Measurements from ENCODE around the gene CD84.
"Not testable (repeated sequence)": the region's sequence is repeated elsewhere in the genome, so short reads cannot be mapped to it uniquely, and the experiment has no call there.

The CD84 gene

GRCh38 chr1:160529401-160529952 is 49.8 kb downstream of the CD84 start:
- in situ Hi-C loops (cut with HindIII; ENCODE audit: low pct_ligation_motif_present, low pct_unique_long_range_greater_than_20kb, low sequenced_read_pairs); DNase-seq: not testable (repeated sequence)

- in situ Hi-C loops (cut with HindIII; ENCODE audit: low pct_ligation_motif_present, low pct_unique_long_range_greater_than_20kb, low sequenced_read_pairs); DNase-seq: not testable (repeated sequence)
Observed at GRCh38 chr1:160523789-160524188, 55.5 kb downstream of the CD84 start.

GRCh38 chr1:160522622-160523345 is 56.5 kb downstream of the CD84 start, which contains the start of gene SLAMF6:
Gene SLAMF6, minus strand, starts transcription at chr1:160523255. Its CDS starts 63 bp downstream, at chr1:160523192.
- no peak for DNase-seq
- in situ Hi-C loops (cut with HindIII; ENCODE audit: low pct_ligation_motif_present, low pct_unique_long_range_greater_than_20kb, low sequenced_read_pairs), result no loop called here

- in situ Hi-C loops (cut with HindIII; ENCODE audit: low pct_ligation_motif_present, low pct_unique_long_range_greater_than_20kb, low sequenced_read_pairs), result no loop called here
Observed at GRCh38 chr1:160522136-160522535, 57.2 kb downstream of the CD84 start.

GRCh38 chr1:160521554-160521953 is 57.7 kb downstream of the CD84 start:
- in situ Hi-C loops (cut with HindIII; ENCODE audit: low pct_ligation_motif_present, low pct_unique_long_range_greater_than_20kb, low sequenced_read_pairs), result no loop called here
- DNase-seq, result no peak

More at GRCh38 chr1:160522136-160522535, 57.2 kb downstream of the CD84 start:
- DNase-seq, result no peak

GRCh38 chr1:160520999-160521398 is 58.3 kb downstream of the CD84 start:
- in situ Hi-C loops (cut with HindIII; ENCODE audit: low pct_ligation_motif_present, low pct_unique_long_range_greater_than_20kb, low sequenced_read_pairs), result no loop called here
- no peak for DNase-seq

- DNase-seq, result no peak
- in situ Hi-C loops (cut with HindIII; ENCODE audit: low pct_ligation_motif_present, low pct_unique_long_range_greater_than_20kb, low sequenced_read_pairs), result no loop called here
Observed at GRCh38 chr1:160520582-160520981, 58.7 kb downstream of the CD84 start.

- DNase-seq, result peak; percentile 29
- in situ Hi-C loops (cut with HindIII; ENCODE audit: low pct_ligation_motif_present, low pct_unique_long_range_greater_than_20kb, low sequenced_read_pairs), result no loop called here
Observed at GRCh38 chr1:160519642-160520435, 59.5 kb downstream of the CD84 start.

- DNase-seq; in situ Hi-C loops (cut with HindIII; ENCODE audit: low pct_ligation_motif_present, low pct_unique_long_range_greater_than_20kb, low sequenced_read_pairs): not testable (repeated sequence)
Observed at GRCh38 chr1:160517519-160517918, 61.8 kb downstream of the CD84 start.

- DNase-seq; in situ Hi-C loops (cut with HindIII; ENCODE audit: low pct_ligation_motif_present, low pct_unique_long_range_greater_than_20kb, low sequenced_read_pairs): not testable (repeated sequence)
Observed at GRCh38 chr1:160515908-160516307, 63.4 kb downstream of the CD84 start.

- no peak for DNase-seq
- in situ Hi-C loops (cut with HindIII; ENCODE audit: low pct_ligation_motif_present, low pct_unique_long_range_greater_than_20kb, low sequenced_read_pairs), result no loop called here
Observed at GRCh38 chr1:160504651-160505050, 74.6 kb downstream of the CD84 start.

GRCh38 chr1:160503087-160503486 is 76.2 kb downstream of the CD84 start:
- no peak for DNase-seq
- in situ Hi-C loops (cut with HindIII; ENCODE audit: low pct_ligation_motif_present, low pct_unique_long_range_greater_than_20kb, low sequenced_read_pairs), result no loop called here

GRCh38 chr1:160500321-160500990 is 78.8 kb downstream of the CD84 start:
- in situ Hi-C loops (cut with HindIII; ENCODE audit: low pct_ligation_motif_present, low pct_unique_long_range_greater_than_20kb, low sequenced_read_pairs), result no loop called here
- DNase-seq, result no peak

GRCh38 chr1:160499631-160500030 is 79.7 kb downstream of the CD84 start:
- DNase-seq, result no peak
- in situ Hi-C loops (cut with HindIII; ENCODE audit: low pct_ligation_motif_present, low pct_unique_long_range_greater_than_20kb, low sequenced_read_pairs), result no loop called here

- DNase-seq; in situ Hi-C loops (cut with HindIII; ENCODE audit: low pct_ligation_motif_present, low pct_unique_long_range_greater_than_20kb, low sequenced_read_pairs): not testable (repeated sequence)
Observed at GRCh38 chr1:160498301-160499065, 80.8 kb downstream of the CD84 start.

GRCh38 chr1:160496334-160496733 is 83.0 kb downstream of the CD84 start:
- DNase-seq, result no peak
- in situ Hi-C loops (cut with HindIII; ENCODE audit: low pct_ligation_motif_present, low pct_unique_long_range_greater_than_20kb, low sequenced_read_pairs), result no loop called here

- peak; percentile 12 for DNase-seq
- in situ Hi-C loops (cut with HindIII; ENCODE audit: low pct_ligation_motif_present, low pct_unique_long_range_greater_than_20kb, low sequenced_read_pairs), result no loop called here
Observed at GRCh38 chr1:160494620-160495019, 84.7 kb downstream of the CD84 start.

- DNase-seq, result no peak
- in situ Hi-C loops (cut with HindIII; ENCODE audit: low pct_ligation_motif_present, low pct_unique_long_range_greater_than_20kb, low sequenced_read_pairs), result no loop called here
Observed at GRCh38 chr1:160492617-160493016, 86.7 kb downstream of the CD84 start.

All from ACHN (cell line).